Left colon (tissue), 2 donors: ENCODE data around the gene TNIK. TPM values are rescaled to one million over a fixed set of nuclear protein-coding genes. Genes with fewer than 3 reads are reported as not detected.
A peak's percentile ranks its signal among the peaks of the same experiment; 100 is the strongest.

Experiments used
- ATAC-seq: fragments of 200-7000 bp; cut with Tn5 transposase; one replicate; pipeline ENCODE4 v1.9.1; 2020; ENCODE audit warnings: mild to moderate bottlenecking, moderate library complexity
- DNase-seq, 2 donors: peaks; one replicate each; pipeline ENCODE4 v3.0.0-alpha.2; 2020
- intact Hi-C, 2 donors: fragments of 100-400 bp; cut with DNase I in 1 of 2; cut with micrococcal nuclease in 1 of 2; formaldehyde crosslinking; loops; one replicate each; pipeline versions ENCODE4 v1.11.2 to v1.14.0; 2022; cut with DNase I, micrococcal nuclease
- total RNA-seq, 2 donors: library from RNA; stranded (reverse); fragmentation: NEBNext Ultra II Directional; extraction: Animal tissue kit (Norgen Biotek cat#: 25700); gene quantifications; one replicate each; pipeline ENCODE4 v1.2.1, GENCODE V29; 2021
- donor health status: DM: no; HTN: no; CAD: no.
- donor health status: DM: yes; HTN: yes; CAD: no.

The TNIK gene
- total RNA-seq, 2 donors from 2014 or later: 30.5 to 32.1 TPM

GRCh38 chr3:171159024-171159821 lies 301.0 kb downstream of the TNIK start:
- intact Hi-C loops: no loop called here
- ATAC-seq: no peak
- DNase-seq: no peak

- ATAC-seq: no peak
- no peak for DNase-seq
- intact Hi-C loops: no loop called here
These were observed 302.2 kb downstream of the TNIK start for GRCh38 chr3:171157980-171158379.

DNA sequence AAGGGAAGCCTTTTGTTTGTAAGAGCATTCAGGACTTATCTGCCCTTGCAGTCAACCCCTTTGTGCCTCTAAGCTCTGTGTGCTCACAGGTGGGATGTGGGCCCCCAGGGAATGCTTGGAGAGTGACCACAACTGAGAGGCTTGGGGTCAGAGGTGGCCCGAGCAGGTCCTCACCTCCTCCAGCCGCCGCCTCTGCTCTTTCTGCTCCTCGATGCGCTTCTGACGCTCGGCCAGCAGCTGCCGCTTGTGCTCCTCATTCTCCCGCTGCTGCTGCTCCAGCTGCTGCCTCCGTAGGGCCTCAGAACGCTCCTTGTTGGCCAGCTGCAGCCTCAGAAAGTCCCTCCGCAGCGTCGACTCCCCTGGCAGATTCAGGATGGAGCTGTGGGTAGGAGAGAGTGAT lies 302.9 kb downstream of the TNIK start:
- intact Hi-C loops: no loop called here
- ATAC-seq: no peak

DNA sequence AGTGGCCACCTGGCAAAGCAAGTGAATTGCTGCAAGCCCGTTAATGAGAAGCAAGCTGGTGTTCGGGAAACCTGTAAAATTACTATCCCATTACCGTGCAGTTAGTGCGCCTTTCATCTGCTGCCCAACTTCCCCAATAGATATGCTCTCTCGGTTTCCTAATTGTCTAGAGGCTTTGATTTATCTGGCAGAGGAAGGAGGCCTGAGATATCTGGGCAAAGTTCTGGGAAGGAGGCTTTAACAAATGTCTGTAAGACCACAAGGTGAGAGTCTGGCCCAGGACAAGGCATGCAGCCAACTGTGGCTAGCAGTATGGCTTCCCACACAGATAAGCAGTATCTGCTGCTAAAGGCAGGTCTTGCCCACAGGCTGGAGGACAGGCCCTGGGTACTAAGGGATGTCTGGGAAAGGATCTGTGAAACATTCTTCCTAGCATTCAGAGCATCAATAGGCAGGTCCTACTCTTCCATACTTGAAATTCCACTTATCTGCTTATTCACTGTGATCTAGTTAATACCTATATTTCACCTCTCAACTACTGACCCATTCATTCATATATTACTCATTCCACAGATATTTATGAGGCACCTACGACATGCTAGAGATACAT lies 303.7 kb downstream of the TNIK start:
- intact Hi-C loops: no loop called here
- peak; percentile 41 for ATAC-seq
- no peak for DNase-seq

More for the DNA sequence above, 302.9 kb downstream of the TNIK start:
- no peak for DNase-seq

DNA sequence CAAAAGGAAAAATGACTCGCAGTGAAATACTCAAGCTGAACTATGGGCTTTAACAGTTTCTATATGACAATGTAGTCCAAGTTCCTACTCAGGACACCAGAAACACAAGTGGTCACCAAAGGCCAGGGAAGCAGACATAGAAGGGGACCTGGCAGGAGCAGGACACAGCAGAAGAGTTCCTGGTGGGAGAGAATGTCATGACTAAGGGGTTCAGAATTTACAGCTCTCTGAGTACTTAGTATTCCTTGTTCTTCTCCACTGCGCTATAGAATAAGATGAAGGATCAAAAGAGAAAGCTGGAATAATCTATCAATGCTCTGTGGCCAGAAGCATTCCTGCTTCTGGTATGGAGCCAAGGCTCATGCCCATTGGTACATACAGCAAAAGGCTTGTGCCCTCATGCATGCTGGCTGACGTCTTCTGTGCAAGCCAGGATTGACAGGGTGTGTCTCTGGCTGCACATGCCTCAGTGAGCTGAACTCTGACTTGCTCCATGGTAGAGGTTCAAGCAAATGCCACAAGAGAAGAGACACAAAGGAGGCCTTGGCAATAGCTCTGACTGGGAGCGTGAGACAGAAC lies 305.0 kb downstream of the TNIK start:
- intact Hi-C loops: no loop called here
- peak; percentile 51 for ATAC-seq
- DNase-seq: no peak

DNA sequence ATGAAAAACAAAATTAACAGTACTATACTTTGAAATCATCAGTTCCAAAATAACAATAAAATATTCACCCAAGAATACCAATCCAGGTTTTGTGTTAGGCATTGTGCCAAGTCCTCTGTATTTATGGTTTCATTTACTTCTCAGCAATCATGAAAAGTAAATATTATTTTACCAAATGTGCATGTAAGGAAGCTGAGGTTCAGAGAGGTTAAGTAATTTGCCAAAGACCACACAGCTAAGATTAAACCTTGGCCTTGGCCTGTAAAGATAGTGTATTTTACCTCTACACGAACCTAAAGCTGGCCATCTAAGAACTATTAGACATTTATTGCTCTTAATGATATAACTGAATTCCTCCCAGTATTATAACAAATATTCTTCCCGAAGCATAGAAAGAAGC lies 309.3 kb downstream of the TNIK start:
- intact Hi-C loops: no loop called here
- ATAC-seq (no peak), DNase-seq (no peak)

DNA sequence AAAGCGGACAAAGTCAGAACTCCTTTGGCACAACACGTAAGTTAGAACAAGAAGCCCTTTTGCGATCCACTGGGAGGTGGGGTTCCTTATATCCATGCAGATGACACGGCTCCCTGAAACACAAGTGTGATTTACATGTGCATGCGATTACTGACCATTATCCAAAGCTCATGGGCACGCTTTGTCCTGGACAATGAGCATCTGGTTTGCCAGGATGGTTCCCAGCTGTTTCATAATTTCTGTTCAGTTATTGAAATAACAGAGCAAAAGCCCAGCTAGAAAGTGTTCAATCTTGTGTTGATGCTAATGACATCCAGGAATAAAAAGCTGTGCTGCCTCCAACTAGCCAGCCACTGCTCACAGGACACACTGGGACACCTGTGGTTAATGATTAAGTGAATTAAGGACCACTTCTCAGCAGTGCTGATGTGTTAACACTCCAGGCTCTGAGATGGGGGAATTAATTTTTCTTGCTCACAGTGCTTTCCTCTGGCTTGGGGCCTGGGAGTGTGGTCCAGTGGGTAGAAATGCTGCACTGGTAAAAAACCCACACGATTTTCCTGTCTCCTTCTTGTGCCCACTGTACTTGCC lies 310.6 kb downstream of the TNIK start:
- no peak for DNase-seq
- intact Hi-C loops: no loop called here
- no peak for ATAC-seq

DNA sequence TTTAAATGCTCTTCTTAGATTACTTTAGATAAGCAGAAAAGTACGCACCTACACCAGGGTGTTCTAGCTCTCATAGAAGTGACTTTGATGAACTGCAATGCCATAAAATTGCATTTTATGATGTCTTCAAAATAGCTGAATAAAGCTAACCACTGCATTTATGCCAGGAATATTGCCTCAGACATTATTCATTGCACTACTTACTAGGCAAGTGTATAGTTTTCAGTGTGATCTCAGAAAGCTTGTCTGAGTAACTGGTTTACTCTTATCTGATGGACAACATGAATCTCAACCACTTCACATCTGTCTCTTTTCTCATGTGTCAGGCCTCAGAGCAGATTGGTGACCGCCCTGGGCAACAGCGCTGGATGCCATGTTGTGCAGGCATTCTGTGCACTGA lies 314.4 kb downstream of the TNIK start:
- intact Hi-C loops: no loop called here
- DNase-seq (no peak), ATAC-seq (peak; percentile 62)

GRCh38 chr3:171142985-171143384 lies 317.2 kb downstream of the TNIK start:
- DNase-seq (no peak), ATAC-seq (no peak)
- intact Hi-C loops: no loop called here

DNA sequence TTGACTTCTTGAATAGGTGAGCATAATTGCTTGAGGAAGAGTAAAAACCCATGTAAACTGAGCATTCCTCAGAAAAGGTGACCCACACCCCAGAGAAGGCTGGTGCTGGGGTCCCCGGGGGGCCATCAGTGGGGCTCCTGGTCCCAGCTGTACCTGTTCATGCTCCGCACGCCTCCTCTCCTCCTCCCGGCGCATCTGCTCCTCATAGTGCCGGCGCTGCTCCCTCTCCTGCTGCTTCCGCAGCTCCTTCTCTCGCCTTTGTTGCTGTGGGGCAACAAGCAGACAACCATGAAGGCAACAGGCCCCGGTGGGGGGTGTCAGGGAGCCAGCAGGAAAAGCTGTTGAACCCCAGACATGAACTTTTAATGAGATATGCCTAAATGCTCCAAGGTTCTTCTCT lies 320.0 kb downstream of the TNIK start:
- DNase-seq (no peak), ATAC-seq (no peak)
- intact Hi-C loops: no loop called here

GRCh38 chr3:171138027-171138426 lies 322.2 kb downstream of the TNIK start:
- intact Hi-C loops: no loop called here
- DNase-seq (no peak), ATAC-seq (no peak)

DNA sequence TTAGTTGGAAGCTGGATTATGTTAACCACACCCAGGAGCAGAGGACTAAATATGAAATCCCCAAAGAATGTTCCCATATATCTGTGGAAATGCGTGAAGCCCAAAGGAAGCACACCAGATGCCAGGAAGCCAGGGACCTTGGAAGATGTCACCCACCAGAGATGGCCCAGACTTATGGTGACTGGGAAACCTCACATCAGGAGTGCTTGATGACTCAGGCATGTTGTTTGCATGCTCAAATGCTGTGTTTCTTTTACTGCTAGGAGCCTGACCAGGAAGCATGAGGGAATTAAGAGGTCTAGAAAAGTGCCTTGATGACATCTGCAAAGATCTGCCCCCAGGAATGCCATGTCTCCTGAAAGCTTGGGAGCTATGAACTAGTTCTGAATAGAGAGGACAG lies 324.7 kb downstream of the TNIK start:
- DNase-seq (no peak), ATAC-seq (no peak)
- intact Hi-C loops: no loop called here

DNA sequence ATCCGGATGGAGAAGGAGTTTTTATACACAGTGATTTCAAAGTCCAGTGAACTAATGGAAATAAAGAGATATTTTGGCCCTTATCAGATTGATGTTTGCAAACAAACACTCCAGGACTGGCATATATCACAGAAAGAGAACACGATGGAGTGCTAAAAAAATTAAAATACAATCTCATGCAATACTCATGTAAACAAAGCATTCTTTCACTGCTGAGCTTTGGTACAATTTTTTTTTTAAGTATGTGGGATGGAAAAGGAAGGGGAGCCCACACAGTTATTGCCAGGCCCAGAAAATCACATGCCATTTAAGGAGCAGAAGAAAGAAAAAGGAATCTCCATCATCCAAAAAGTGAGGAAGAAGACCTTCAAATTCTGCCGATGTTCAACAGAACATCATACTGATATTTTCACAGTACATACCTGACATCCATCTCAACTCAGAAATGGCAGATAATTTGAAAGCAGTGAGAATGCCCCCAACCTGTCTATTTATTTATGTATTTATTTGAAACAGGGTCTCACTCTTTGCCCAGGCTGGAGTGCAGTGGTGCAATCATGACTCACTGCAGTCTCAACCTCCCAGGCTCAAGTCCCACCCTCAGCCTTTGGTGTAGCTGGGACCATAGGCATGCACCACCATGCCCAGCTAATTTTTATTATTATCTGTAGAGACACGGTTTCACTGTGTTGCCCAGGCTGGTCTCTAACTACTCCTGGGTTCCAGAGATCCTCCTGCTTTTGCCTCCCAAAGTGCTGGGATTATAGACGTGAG lies 326.2 kb downstream of the TNIK start:
- intact Hi-C loops: no loop called here
- ATAC-seq (no peak), DNase-seq (no peak)

- DNase-seq (no peak), ATAC-seq (peak; percentile 28)
- intact Hi-C loops: no loop called here
These were observed 326.9 kb downstream of the TNIK start for GRCh38 chr3:171133337-171133736.

DNA sequence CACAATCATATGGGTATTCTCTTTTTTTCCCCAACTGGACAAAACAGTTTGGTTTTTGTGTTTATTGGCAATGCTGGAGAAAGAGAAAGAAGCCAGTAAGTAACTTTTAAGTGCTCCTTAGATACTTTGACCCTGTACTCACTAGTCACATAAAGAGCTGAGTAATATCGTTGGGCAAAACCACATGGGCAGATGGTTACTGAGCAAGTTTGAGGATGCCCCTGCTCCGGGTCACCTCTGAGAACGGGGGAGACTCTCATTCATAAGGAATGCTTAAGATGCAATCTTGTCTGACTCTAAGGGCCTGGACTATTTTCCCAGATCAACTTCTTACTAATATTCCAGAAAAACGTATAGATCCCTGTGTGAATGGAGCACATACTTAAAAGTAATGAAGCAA lies 327.3 kb downstream of the TNIK start:
- ATAC-seq (no peak), DNase-seq (no peak)
- intact Hi-C loops: no loop called here

GRCh38 chr3:171129827-171130226 lies 330.4 kb downstream of the TNIK start:
- intact Hi-C loops: no loop called here
- ATAC-seq (no peak), DNase-seq (no peak)

DNA sequence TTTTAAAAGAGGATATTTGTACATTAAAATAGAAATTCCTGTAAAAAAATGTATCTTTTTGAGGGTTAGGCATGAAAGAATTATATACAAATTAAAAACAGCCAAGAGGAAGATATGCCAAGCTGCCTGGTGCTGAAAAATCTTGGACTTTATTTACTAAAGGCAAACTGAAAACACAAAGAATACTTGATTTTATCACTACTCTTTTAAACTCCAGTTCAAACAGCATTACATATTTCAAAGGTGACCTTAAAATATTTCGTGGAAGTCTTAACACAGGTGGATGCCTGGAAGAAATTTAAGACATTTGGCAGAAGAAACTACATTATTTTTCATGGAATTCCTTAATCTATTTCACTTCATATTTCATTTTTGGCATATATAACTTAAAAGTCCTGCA lies 332.6 kb downstream of the TNIK start:
- ATAC-seq (no peak), DNase-seq (no peak)
- intact Hi-C loops: no loop called here

GRCh38 chr3:171126478-171127209 lies 333.6 kb downstream of the TNIK start:
- ATAC-seq (no peak), DNase-seq (no peak)
- intact Hi-C loops: no loop called here

DNA sequence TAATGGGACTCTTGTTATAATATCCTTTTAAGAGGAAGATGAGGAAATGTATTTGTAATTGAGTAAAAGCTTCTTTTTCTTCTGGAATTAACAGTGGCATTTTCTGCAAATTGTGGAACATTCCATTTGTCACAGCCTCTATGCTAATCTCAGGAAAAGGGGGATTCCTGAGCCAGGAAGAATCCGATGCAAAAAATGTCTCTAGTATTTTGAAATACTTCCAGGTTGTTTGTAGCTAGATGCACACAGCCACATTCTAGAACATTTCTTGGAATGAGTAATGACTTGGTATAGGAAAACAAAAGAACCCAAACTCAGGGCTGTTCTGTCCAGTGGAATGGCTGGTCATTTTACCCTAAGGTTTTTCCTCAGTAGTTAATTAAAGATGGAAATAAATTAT lies 335.2 kb downstream of the TNIK start:
- intact Hi-C loops: no loop called here
- no peak for ATAC-seq
- DNase-seq: no peak
